DMS53 treated with DMSO at 0.1 percent for 48 hours (cell line): ENCODE measurements around the gene AQR.
"Not testable (repeated sequence)": the region's sequence is repeated elsewhere in the genome, so short reads cannot be mapped to it uniquely, and the experiment has no call there.

ENCODE experiments used
- DNase-seq: peaks from one replicate; lab custom pipeline; 2025; ENCODE audit not compliant: unreplicated experiment; lab: John Stamatoyannopoulos, UW

Gene AQR

GRCh38 chr15:34820110-34820509 is 149.4 kb downstream of the AQR start:
- DNase-seq, result no peak

- DNase-seq, result no peak
Measured at GRCh38 chr15:34818526-34818925, 151.0 kb downstream of the AQR start.

GRCh38 chr15:34815836-34816235 is 153.7 kb downstream of the AQR start:
- DNase-seq, result no peak

- DNase-seq, result no peak
Measured at GRCh38 chr15:34813446-34814190, 155.9 kb downstream of the AQR start.

- DNase-seq, result not testable (repeated sequence)
Measured at GRCh38 chr15:34812868-34813365, 156.6 kb downstream of the AQR start.

GRCh38 chr15:34812369-34812768 is 157.2 kb downstream of the AQR start:
- no peak for DNase-seq

- DNase-seq, result no peak
Measured at GRCh38 chr15:34810443-34811129, 159.0 kb downstream of the AQR start.

- DNase-seq, result no peak
Measured at GRCh38 chr15:34809186-34809585, 160.4 kb downstream of the AQR start.

GRCh38 chr15:34808016-34808415 is 161.5 kb downstream of the AQR start:
- no peak for DNase-seq

- not testable (repeated sequence) for DNase-seq
Measured at GRCh38 chr15:34807241-34807640, 162.3 kb downstream of the AQR start.

GRCh38 chr15:34804776-34805175 is 164.8 kb downstream of the AQR start:
- DNase-seq, result no peak

- no peak for DNase-seq
Measured at GRCh38 chr15:34804113-34804512, 165.4 kb downstream of the AQR start.

- DNase-seq, result no peak
Measured at GRCh38 chr15:34802803-34803750, 166.5 kb downstream of the AQR start.

- no peak for DNase-seq
Measured at GRCh38 chr15:34802371-34802770, 167.2 kb downstream of the AQR start.
